Cardiac fibroblast (primary cell): ENCODE measurements around the gene SH3PXD2B.

Experiments used
- DNase-seq, 2 donors: peaks; one replicate each; pipeline versions ENCODE4 v3.0.0 to v3.0.0-alpha.2; 2010; ENCODE audit warnings: low read depth in 2 of 2
- H3K4me3 ChIP-seq, 2 donors: replicated peaks in 1 of 2; 1 replicate in 1 of 2; 2 replicates in 1 of 2; pipeline ENCODE4 v1.5.1; 2011; ENCODE audit warnings: low read depth in 2 of 2, low read length in 2 of 2, mild to moderate bottlenecking in 2 of 2, moderate library complexity in 1 of 2
- TF ChIP-seq, protein P1 (sequence below): IDR thresholded peaks from one replicate; pipeline ENCODE4 v1.5.1; 2011; ENCODE audit warnings: low read depth, mild to moderate bottlenecking, low read length, inconsistent platforms

Gene SH3PXD2B

GRCh38 chr5:172450453-172450852 lies 3.9 kb downstream of the SH3PXD2B start:
- TF ChIP-seq, protein P1, sequence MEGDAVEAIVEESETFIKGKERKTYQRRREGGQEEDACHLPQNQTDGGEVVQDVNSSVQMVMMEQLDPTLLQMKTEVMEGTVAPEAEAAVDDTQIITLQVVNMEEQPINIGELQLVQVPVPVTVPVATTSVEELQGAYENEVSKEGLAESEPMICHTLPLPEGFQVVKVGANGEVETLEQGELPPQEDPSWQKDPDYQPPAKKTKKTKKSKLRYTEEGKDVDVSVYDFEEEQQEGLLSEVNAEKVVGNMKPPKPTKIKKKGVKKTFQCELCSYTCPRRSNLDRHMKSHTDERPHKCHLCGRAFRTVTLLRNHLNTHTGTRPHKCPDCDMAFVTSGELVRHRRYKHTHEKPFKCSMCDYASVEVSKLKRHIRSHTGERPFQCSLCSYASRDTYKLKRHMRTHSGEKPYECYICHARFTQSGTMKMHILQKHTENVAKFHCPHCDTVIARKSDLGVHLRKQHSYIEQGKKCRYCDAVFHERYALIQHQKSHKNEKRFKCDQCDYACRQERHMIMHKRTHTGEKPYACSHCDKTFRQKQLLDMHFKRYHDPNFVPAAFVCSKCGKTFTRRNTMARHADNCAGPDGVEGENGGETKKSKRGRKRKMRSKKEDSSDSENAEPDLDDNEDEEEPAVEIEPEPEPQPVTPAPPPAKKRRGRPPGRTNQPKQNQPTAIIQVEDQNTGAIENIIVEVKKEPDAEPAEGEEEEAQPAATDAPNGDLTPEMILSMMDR, result no peak
- DNase-seq, result no peak
- H3K4me3 ChIP-seq, result no peak overlapping the region

GRCh38 chr5:172448999-172449398 lies 5.3 kb downstream of the SH3PXD2B start:
- DNase-seq, result no peak
- no peak overlapping the region for H3K4me3 ChIP-seq
- TF ChIP-seq, protein P1, result no peak

DNA sequence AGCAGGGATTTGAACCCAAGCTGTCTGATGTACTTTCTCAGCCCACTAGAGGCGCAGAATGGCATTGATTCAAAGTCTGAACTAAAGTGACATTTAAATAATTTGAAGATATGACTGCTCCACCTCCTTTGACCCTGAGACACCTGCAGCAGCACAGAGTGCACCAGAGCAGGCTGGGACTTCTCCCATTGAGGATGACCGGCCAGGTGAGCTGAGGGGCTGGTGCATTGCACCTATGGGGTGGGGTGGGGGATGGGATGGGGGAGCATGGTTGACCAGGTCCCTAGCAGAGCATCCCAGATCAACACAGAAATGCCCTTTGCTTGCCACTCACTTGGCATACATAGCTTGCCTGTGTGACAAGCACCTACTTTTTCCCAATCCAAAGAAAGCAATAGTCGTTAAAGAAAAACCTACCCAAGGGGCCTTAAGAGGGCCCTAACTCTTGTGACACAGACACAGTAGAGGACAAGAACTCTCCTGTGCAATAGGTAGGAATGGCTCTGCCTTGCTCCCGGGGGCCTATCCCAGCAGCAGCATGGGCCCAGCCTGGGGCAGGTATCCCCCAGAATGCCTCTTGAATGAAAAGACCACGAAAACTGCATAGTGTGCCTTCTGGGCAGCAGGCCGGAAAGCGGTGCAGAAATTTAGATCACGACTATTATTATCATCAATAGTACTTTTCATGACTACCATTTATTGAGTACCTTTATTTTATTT lies 6.5 kb downstream of the SH3PXD2B start:
- DNase-seq, result no peak
- H3K4me3 ChIP-seq, result no peak overlapping the region
- TF ChIP-seq, protein P1, result no peak

DNA sequence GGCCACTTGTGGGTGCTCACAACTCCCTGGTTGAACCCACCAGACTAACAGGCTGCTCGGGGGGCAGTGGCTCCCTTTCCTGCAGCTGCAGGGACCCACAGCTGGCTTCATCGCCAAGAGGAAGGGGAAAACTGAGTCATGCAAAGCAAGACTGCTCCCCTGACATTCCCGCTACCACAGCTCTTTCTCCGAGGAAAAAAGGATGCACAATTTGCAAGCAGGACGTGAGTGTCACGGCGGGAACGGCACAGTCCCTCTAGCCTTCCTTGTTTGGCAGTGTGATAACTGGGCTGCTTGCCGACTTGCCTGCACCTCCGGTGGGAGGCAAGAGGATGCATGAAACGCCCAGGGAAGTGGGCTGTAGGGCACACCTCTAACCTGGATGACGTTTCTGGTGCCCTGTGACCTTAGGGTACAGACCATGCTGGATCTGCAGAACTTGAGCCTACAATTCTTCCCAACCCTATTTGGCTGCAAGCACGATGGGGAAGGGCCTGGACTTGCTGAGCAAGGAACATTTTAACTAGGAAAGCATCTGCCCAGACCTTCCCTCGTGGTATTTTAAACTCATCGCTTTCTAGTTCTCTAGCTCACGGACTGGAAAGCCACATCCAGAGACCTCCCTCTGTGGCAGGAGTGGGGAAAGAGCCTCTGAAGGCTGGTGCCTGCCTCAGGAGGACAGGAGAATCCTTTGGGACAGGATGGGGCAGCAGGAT lies 7.8 kb downstream of the SH3PXD2B start:
- TF ChIP-seq, protein P1, result no peak
- peak; percentile 18 to 40 for DNase-seq
- H3K4me3 ChIP-seq, result peak overlapping the region in 1 of 2 donors; percentile 8

GRCh38 chr5:172445866-172446265 lies 8.5 kb downstream of the SH3PXD2B start:
- TF ChIP-seq, protein P1, result no peak
- no peak for DNase-seq
- no peak overlapping the region for H3K4me3 ChIP-seq

DNA sequence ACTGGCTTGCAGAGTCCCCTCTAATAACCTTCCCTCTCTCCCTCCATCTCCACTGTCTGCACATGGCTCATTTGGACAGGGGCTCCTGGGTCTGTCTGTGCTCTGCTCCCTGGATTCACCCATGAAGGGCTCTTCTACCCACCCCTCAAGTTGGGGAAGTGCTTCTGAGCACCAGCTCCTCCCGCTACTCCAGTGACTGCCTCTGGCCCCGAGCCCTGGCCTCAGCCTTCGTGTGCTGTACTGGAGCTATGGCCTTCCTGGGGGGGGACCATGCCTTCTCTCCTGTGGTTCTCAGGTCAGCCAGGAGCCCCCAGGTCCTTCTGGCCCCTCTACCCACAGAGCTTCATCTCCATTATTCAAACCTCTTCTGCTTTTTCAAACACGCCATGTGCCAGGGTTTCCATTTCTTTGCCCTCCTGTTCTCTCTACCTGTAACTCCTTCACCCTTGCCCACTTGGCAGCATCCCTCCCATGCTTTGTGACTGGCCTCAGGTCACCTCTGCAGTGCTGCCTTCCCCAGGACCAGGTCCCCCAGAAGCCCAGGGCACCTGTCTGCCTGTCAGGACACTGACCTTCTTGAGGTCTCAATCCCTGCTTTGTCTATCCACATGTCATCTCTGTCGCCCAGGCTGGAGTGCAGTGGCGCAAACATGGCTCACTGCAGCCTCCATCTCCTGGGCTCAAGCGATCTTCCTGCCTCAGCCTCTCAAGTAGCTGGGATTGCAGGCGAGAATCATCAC lies 9.5 kb downstream of the SH3PXD2B start:
- no peak overlapping the region for H3K4me3 ChIP-seq

More for the DNA sequence above, 9.5 kb downstream of the SH3PXD2B start:
- no peak for DNase-seq
- TF ChIP-seq, protein P1, result no peak
